ENCODE results near the gene MMP25.
"Not testable (repeated sequence)": the region's sequence is repeated elsewhere in the genome, so short reads cannot be mapped to it uniquely, and the experiment has no call there.

Gene MMP25

DNA sequence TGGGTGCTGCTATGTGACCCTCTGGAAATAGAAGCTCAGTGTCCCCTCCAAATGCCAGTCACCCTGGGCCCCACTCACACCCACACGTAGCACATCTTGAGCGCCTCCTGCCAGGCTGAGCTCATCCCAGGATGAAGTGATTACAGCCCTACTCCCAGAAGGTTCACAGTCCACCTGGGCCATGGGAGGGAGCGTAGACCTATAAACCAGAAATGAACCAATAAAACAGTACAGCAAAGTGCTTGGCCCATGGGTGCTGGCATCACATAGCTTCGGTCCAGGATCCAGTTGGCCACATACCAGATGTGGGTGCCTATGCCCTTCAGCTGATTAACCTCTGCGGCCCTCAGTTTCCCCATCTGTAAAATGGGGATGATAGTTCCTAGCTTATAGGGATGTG lies 7.5 kb upstream of the MMP25 start:
- Histone ChIP-seq H3K36me3 (ENCODE audit: control insufficient read depth in 1 of 2, insufficient read depth in 2 of 2, low read length in 2 of 2) (no peaks in the 10 kb centered on the region), H3K27ac (ENCODE audit: low read depth, low read length) (no peak overlapping the region), H3K27me3 (ENCODE audit: control insufficient read depth in 1 of 2, insufficient read depth in 2 of 2, low read length in 2 of 2) (peaks cover 20% of the 10 kb centered on the region in 2 donors)

DNA sequence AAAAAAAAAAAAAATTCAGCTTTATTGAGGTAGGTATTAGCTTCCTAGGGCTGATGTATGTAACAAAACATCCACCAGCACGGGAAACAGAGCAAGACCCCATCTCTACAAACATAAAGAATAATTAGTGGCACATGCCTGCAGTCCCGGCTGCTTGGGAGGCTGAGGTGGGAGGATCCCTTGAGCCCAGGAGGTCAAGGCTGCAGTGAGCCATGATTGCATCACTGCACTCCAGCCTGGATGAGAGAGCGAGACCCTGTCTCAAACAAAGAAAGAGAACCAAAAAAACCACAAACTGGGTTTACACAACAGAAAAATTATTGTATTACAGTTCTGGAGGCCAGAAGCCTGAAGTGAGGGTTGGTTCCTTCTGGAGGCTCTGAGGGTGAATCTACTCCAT lies 4.0 kb upstream of the MMP25 start:
- Histone ChIP-seq H3K9me3 (ENCODE audit: control insufficient read depth in 1 of 2, low read length in 2 of 2) (no peaks in the 10 kb centered on the region), H3K9ac (ENCODE audit: low read depth in 1 of 2, low read length in 2 of 2) (no peak overlapping the region), H3K27me3 (ENCODE audit: control insufficient read depth in 1 of 2, insufficient read depth in 2 of 2, low read length in 2 of 2) (peaks cover 26 to 32% of the 10 kb centered on the region in 2 donors), H3K27ac (ENCODE audit: low read depth, low read length) (no peak overlapping the region), H3K4me3 (ENCODE audit: low read depth in 1 of 2, low read length in 2 of 2) (no peak overlapping the region), H3K4me1 (ENCODE audit: control insufficient read depth in 1 of 2, insufficient read depth in 2 of 2, low read length in 2 of 2) (peaks cover 12 to 16% of the 10 kb centered on the region in 2 donors), H3K36me3 (ENCODE audit: control insufficient read depth in 1 of 2, insufficient read depth in 2 of 2, low read length in 2 of 2) (no peaks in the 10 kb centered on the region)

More for the DNA sequence above, 7.5 kb upstream of the MMP25 start:
- peaks cover 12 to 14% of the 10 kb centered on the region in 2 donors for H3K4me1 ChIP-seq (ENCODE audit: control insufficient read depth in 1 of 2, insufficient read depth in 2 of 2, low read length in 2 of 2)
- H3K4me3 ChIP-seq (ENCODE audit: low read depth in 1 of 2, low read length in 2 of 2), result no peak overlapping the region
- H3K9ac ChIP-seq (ENCODE audit: low read depth in 1 of 2, low read length in 2 of 2), result no peak overlapping the region
- H3K9me3 ChIP-seq (ENCODE audit: control insufficient read depth in 1 of 2, low read length in 2 of 2), result no peaks in the 10 kb centered on the region

DNA sequence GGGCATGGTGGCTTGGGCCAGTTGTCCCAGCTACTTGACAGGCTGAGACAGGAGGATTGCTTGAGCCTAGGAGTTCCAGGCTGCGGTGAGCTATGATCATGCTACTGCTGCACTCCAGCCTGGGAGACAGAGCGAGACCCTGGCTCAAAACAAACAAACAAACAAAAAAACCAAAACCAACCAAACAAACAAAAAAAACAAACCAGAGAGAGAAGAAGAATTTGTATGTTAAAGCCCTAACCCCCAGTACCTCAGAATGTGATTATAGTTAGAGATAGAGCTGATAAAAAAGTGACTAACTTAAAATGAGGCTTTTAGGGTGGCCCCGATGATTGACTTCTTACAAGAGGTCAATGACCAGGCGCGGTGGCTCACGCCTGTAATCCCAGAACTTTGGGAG lies 1.7 kb upstream of the MMP25 start:
- Histone ChIP-seq H3K4me1 (ENCODE audit: control insufficient read depth in 1 of 2, insufficient read depth in 2 of 2, low read length in 2 of 2) (peaks cover 0 to 3% of the 10 kb centered on the region in 2 donors), H3K9ac (ENCODE audit: low read depth in 1 of 2, low read length in 2 of 2) (no peak overlapping the region), H3K27me3 (ENCODE audit: control insufficient read depth in 1 of 2, insufficient read depth in 2 of 2, low read length in 2 of 2) (peaks cover 34 to 40% of the 10 kb centered on the region in 2 donors), H3K4me3 (ENCODE audit: low read depth in 1 of 2, low read length in 2 of 2) (no peak overlapping the region), H3K36me3 (ENCODE audit: control insufficient read depth in 1 of 2, insufficient read depth in 2 of 2, low read length in 2 of 2) (no peaks in the 10 kb centered on the region), H3K9me3 (ENCODE audit: control insufficient read depth in 1 of 2, low read length in 2 of 2) (no peaks in the 10 kb centered on the region), H3K27ac (ENCODE audit: low read depth, low read length) (no peak overlapping the region)

GRCh38 chr16:3046641-3047386 lies 453 bp downstream of the MMP25 start:
- Histone ChIP-seq H3K9me3 (ENCODE audit: control insufficient read depth in 1 of 2, low read length in 2 of 2) (no peaks in the 10 kb centered on the region), H3K4me3 (ENCODE audit: low read depth in 1 of 2, low read length in 2 of 2) (peak overlapping the region in 1 of 2 donors; percentile 53), H3K36me3 (ENCODE audit: control insufficient read depth in 1 of 2, insufficient read depth in 2 of 2, low read length in 2 of 2) (no peaks in the 10 kb centered on the region), H3K4me1 (ENCODE audit: control insufficient read depth in 1 of 2, insufficient read depth in 2 of 2, low read length in 2 of 2) (peaks cover 0 to 3% of the 10 kb centered on the region in 2 donors), H3K27me3 (ENCODE audit: control insufficient read depth in 1 of 2, insufficient read depth in 2 of 2, low read length in 2 of 2) (peaks cover 38 to 44% of the 10 kb centered on the region in 2 donors), H3K9ac (ENCODE audit: low read depth in 1 of 2, low read length in 2 of 2) (no peak overlapping the region), H3K27ac (ENCODE audit: low read depth, low read length) (no peak overlapping the region)

- Histone ChIP-seq H3K4me3 (ENCODE audit: low read depth in 1 of 2, low read length in 2 of 2) (no peak overlapping the region), H3K9me3 (ENCODE audit: control insufficient read depth in 1 of 2, low read length in 2 of 2) (no peaks in the 10 kb centered on the region), H3K36me3 (ENCODE audit: control insufficient read depth in 1 of 2, insufficient read depth in 2 of 2, low read length in 2 of 2) (no peaks in the 10 kb centered on the region), H3K27me3 (ENCODE audit: control insufficient read depth in 1 of 2, insufficient read depth in 2 of 2, low read length in 2 of 2) (peaks cover 38 to 44% of the 10 kb centered on the region in 2 donors), H3K9ac (ENCODE audit: low read depth in 1 of 2, low read length in 2 of 2) (no peak overlapping the region), H3K4me1 (ENCODE audit: control insufficient read depth in 1 of 2, insufficient read depth in 2 of 2, low read length in 2 of 2) (peaks cover 0 to 3% of the 10 kb centered on the region in 2 donors), H3K27ac (ENCODE audit: low read depth, low read length) (no peak overlapping the region)
Measured at GRCh38 chr16:3047387-3047720, 993 bp downstream of the MMP25 start.

- H3K9ac ChIP-seq (ENCODE audit: low read depth in 1 of 2, low read length in 2 of 2), result no peak overlapping the region
- H3K4me1 ChIP-seq (ENCODE audit: control insufficient read depth in 1 of 2, insufficient read depth in 2 of 2, low read length in 2 of 2), result peaks cover 0 to 14% of the 10 kb centered on the region in 2 donors
- H3K36me3 ChIP-seq (ENCODE audit: control insufficient read depth in 1 of 2, insufficient read depth in 2 of 2, low read length in 2 of 2), result peaks cover 0 to 5% of the 10 kb centered on the region in 2 donors
- H3K4me3 ChIP-seq (ENCODE audit: low read depth in 1 of 2, low read length in 2 of 2), result no peak overlapping the region
- H3K27me3 ChIP-seq (ENCODE audit: control insufficient read depth in 1 of 2, insufficient read depth in 2 of 2, low read length in 2 of 2), result peaks cover 30 to 35% of the 10 kb centered on the region in 2 donors
- H3K9me3 ChIP-seq (ENCODE audit: control insufficient read depth in 1 of 2, low read length in 2 of 2), result no peaks in the 10 kb centered on the region
- no peak overlapping the region for H3K27ac ChIP-seq (ENCODE audit: low read depth, low read length)
Measured at GRCh38 chr16:3049921-3050481, 3.6 kb downstream of the MMP25 start.

- H3K27ac ChIP-seq (ENCODE audit: low read depth, low read length), result no peak overlapping the region
- H3K4me3 ChIP-seq (ENCODE audit: low read depth in 1 of 2, low read length in 2 of 2), result no peak overlapping the region
- no peak overlapping the region for H3K9ac ChIP-seq (ENCODE audit: low read depth in 1 of 2, low read length in 2 of 2)
- H3K36me3 ChIP-seq (ENCODE audit: control insufficient read depth in 1 of 2, insufficient read depth in 2 of 2, low read length in 2 of 2), result peaks cover 0 to 5% of the 10 kb centered on the region in 2 donors
- H3K9me3 ChIP-seq (ENCODE audit: control insufficient read depth in 1 of 2, low read length in 2 of 2), result no peaks in the 10 kb centered on the region
- H3K27me3 ChIP-seq (ENCODE audit: control insufficient read depth in 1 of 2, insufficient read depth in 2 of 2, low read length in 2 of 2), result peaks cover 30 to 35% of the 10 kb centered on the region in 2 donors
- H3K4me1 ChIP-seq (ENCODE audit: control insufficient read depth in 1 of 2, insufficient read depth in 2 of 2, low read length in 2 of 2), result peaks cover 0 to 16% of the 10 kb centered on the region in 2 donors
Measured at GRCh38 chr16:3050487-3050886, 4.1 kb downstream of the MMP25 start.

GRCh38 chr16:3051009-3051408 lies 4.6 kb downstream of the MMP25 start:
- Histone ChIP-seq H3K27me3 (ENCODE audit: control insufficient read depth in 1 of 2, insufficient read depth in 2 of 2, low read length in 2 of 2) (peaks cover 30% of the 10 kb centered on the region in 2 donors), H3K27ac (ENCODE audit: low read depth, low read length) (no peak overlapping the region), H3K4me1 (ENCODE audit: control insufficient read depth in 1 of 2, insufficient read depth in 2 of 2, low read length in 2 of 2) (peaks cover 0 to 13% of the 10 kb centered on the region in 2 donors), H3K9ac (ENCODE audit: low read depth in 1 of 2, low read length in 2 of 2) (no peak overlapping the region), H3K4me3 (ENCODE audit: low read depth in 1 of 2, low read length in 2 of 2) (no peak overlapping the region), H3K36me3 (ENCODE audit: control insufficient read depth in 1 of 2, insufficient read depth in 2 of 2, low read length in 2 of 2) (peaks cover 0 to 5% of the 10 kb centered on the region in 2 donors), H3K9me3 (ENCODE audit: control insufficient read depth in 1 of 2, low read length in 2 of 2) (no peaks in the 10 kb centered on the region)

GRCh38 chr16:3051494-3051893 lies 5.1 kb downstream of the MMP25 start:
- no peaks in the 10 kb centered on the region for H3K9me3 ChIP-seq (ENCODE audit: control insufficient read depth in 1 of 2, low read length in 2 of 2)
- H3K4me1 ChIP-seq (ENCODE audit: control insufficient read depth in 1 of 2, insufficient read depth in 2 of 2, low read length in 2 of 2), result peaks cover 0 to 13% of the 10 kb centered on the region in 2 donors
- H3K36me3 ChIP-seq (ENCODE audit: control insufficient read depth in 1 of 2, insufficient read depth in 2 of 2, low read length in 2 of 2), result peaks cover 0 to 5% of the 10 kb centered on the region in 2 donors
- no peak overlapping the region for H3K9ac ChIP-seq (ENCODE audit: low read depth in 1 of 2, low read length in 2 of 2)
- H3K27me3 ChIP-seq (ENCODE audit: control insufficient read depth in 1 of 2, insufficient read depth in 2 of 2, low read length in 2 of 2), result peaks cover 27 to 30% of the 10 kb centered on the region in 2 donors
- H3K27ac ChIP-seq (ENCODE audit: low read depth, low read length), result no peak overlapping the region
- no peak overlapping the region for H3K4me3 ChIP-seq (ENCODE audit: low read depth in 1 of 2, low read length in 2 of 2)

DNA sequence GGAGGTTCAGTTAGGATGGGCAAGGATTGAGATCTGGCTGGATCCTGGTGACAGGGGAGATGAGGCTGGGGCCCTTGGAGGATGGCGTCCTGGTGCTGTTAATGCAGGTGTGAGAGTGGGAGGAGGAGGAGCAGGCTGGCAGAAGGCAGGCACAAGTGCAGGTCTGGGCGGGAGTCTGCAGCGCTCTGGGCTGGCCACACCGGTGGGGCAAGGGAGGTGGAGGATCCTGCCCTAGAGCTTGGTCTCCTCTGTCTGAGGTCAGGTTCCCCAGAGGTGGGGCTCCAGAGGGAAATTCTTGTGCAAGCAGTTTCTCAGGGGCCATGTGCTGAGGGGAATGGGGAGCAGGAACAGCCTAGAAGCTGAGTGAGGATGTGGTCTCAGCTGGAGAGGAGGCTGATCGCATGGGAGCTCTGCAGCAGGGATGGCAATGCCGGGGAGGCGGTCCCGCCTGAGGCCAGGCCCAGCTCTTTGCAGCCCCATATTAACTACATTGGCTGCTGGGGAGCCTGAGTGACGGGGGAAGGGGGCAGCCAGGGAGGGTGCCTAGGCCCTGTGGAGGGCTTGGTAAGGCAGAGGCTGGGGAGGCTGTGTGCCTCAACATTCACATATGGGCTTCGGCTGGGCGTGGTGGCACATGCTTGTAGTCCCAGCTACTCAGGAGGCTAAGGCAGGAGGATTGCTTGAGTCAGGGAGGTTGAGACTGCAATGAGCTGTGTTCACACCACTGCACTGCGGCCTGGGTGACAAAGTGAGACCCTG lies 6.4 kb downstream of the MMP25 start:
- not testable (repeated sequence) for H3K9me3 ChIP-seq (ENCODE audit: control insufficient read depth in 1 of 2, low read length in 2 of 2); H3K9ac ChIP-seq (ENCODE audit: low read depth in 1 of 2, low read length in 2 of 2); H3K27ac ChIP-seq (ENCODE audit: low read depth, low read length); H3K36me3 ChIP-seq (ENCODE audit: control insufficient read depth in 1 of 2, insufficient read depth in 2 of 2, low read length in 2 of 2); H3K4me3 ChIP-seq (ENCODE audit: low read depth in 1 of 2, low read length in 2 of 2)
- Histone ChIP-seq H3K27me3 (ENCODE audit: control insufficient read depth in 1 of 2, insufficient read depth in 2 of 2, low read length in 2 of 2) (peaks cover 21 to 23% of the 10 kb centered on the region in 2 donors), H3K4me1 (ENCODE audit: control insufficient read depth in 1 of 2, insufficient read depth in 2 of 2, low read length in 2 of 2) (peaks cover 0 to 13% of the 10 kb centered on the region in 2 donors)
